Activated T-cell treated with anti-CD3 and anti-CD28 coated beads for 48 hours (primary cell): ENCODE results near the gene SNX20.

ENCODE experiments used
- DNase-seq: peaks from one replicate; pipeline ENCODE4 v3.0.0-alpha.2; 2020; ENCODE audit warnings: low read depth

SNX20 gene

GRCh38 chr16:50704245-50704644 is 23.1 kb upstream of the SNX20 start:
- no peak for DNase-seq

- no peak for DNase-seq
Observed at GRCh38 chr16:50702725-50703124, 21.6 kb upstream of the SNX20 start.

- DNase-seq = peak; percentile 66
Observed at GRCh38 chr16:50699326-50700159, 18.4 kb upstream of the SNX20 start.

- DNase-seq = no peak
Observed at GRCh38 chr16:50697881-50698767, 17.0 kb upstream of the SNX20 start.

- DNase-seq = no peak
Observed at GRCh38 chr16:50697421-50697715, 16.3 kb upstream of the SNX20 start.

- DNase-seq = no peak
Observed at GRCh38 chr16:50696575-50697420, 15.7 kb upstream of the SNX20 start.

- no peak for DNase-seq
Observed at GRCh38 chr16:50696126-50696525, 15.0 kb upstream of the SNX20 start.

GRCh38 chr16:50695017-50696000 is 14.2 kb upstream of the SNX20 start:
- no peak for DNase-seq

- DNase-seq = no peak
Observed at GRCh38 chr16:50694206-50694605, 13.1 kb upstream of the SNX20 start.

GRCh38 chr16:50692999-50693781 is 12.1 kb upstream of the SNX20 start, which contains the start of gene NOD2:
Gene NOD2, plus strand, starts transcription at chr16:50693606. Its CDS starts 5,890 bp downstream, at chr16:50699496.
- DNase-seq = no peak

GRCh38 chr16:50692644-50692998 is 11.5 kb upstream of the SNX20 start:
- DNase-seq = no peak

GRCh38 chr16:50690177-50690576 is 9.1 kb upstream of the SNX20 start:
- no peak for DNase-seq

- DNase-seq = no peak
Observed at GRCh38 chr16:50688867-50689266, 7.8 kb upstream of the SNX20 start.

- DNase-seq = no peak
Observed at GRCh38 chr16:50688083-50688482, 7.0 kb upstream of the SNX20 start.

GRCh38 chr16:50685462-50686063 is 4.5 kb upstream of the SNX20 start:
- DNase-seq = no peak

- no peak for DNase-seq
Observed at GRCh38 chr16:50684823-50685461, 3.8 kb upstream of the SNX20 start.

- DNase-seq = no peak
Observed at GRCh38 chr16:50683689-50684374, 2.7 kb upstream of the SNX20 start.

- DNase-seq = no peak
Observed at GRCh38 chr16:50680556-50680893, 587 bp downstream of the SNX20 start.
